SK-N-SH treated with all-trans-retinoic acid at 6 μM for 48 hours (cell line): Measurements from ENCODE around the gene LYPD4.

ENCODE experiments used
- PATZ1 ChIP-seq: fragments of 250-450 bp; sonication (Bioruptor Pico); IDR thresholded peaks from 2 replicates; pipeline ENCODE4 v1.8.0; 2020; ENCODE audit warnings: mild to moderate bottlenecking, moderate library complexity, borderline replicate concordance
- RARB ChIP-seq: fragments of 250-450 bp; sonication (Bioruptor Pico); IDR thresholded peaks from 2 replicates; pipeline ENCODE4 v1.8.0; 2021; ENCODE audit warnings: mild to moderate bottlenecking, moderate library complexity
- SNAI2 ChIP-seq: fragments of 250-450 bp; sonication (Bioruptor Pico); IDR thresholded peaks from 2 replicates; pipeline ENCODE4 v1.5.0; 2020; ENCODE audit warnings: mild to moderate bottlenecking, moderate library complexity
- TOX ChIP-seq: fragments of 250-450 bp; sonication (Bioruptor Pico); IDR thresholded peaks from 2 replicates; pipeline ENCODE4 v1.8.0; 2021; ENCODE audit warnings: mild to moderate bottlenecking, moderate library complexity, borderline replicate concordance
- TSHZ2 ChIP-seq: fragments of 250-450 bp; sonication (Bioruptor Pico); IDR thresholded peaks from 2 replicates; pipeline ENCODE4 v1.5.0; 2020; ENCODE audit warnings: mild to moderate bottlenecking, moderate library complexity
- ZFP3 ChIP-seq: fragments of 250-450 bp; sonication (Bioruptor Pico); IDR thresholded peaks from 2 replicates; pipeline ENCODE4 v1.5.0; 2020; ENCODE audit warnings: mild to moderate bottlenecking, moderate library complexity
- ZFP30 ChIP-seq: fragments of 450-650 bp; formaldehyde crosslinking; IDR thresholded peaks from 2 replicates; pipeline ENCODE4 v1.5.0; 2022; ENCODE audit warnings: mild to moderate bottlenecking, moderate library complexity
- ZNF70 ChIP-seq: fragments of 450-650 bp; formaldehyde crosslinking; IDR thresholded peaks from 2 replicates; pipeline ENCODE4 v1.5.0; 2020; ENCODE audit warnings: mild to moderate bottlenecking, moderate library complexity
- ZNF8 ChIP-seq: fragments of 450-650 bp; formaldehyde crosslinking; IDR thresholded peaks from 2 replicates; pipeline ENCODE4 v1.5.0; 2020; ENCODE audit warnings: mild to moderate bottlenecking, moderate library complexity

GRCh38 chr19:41877916-41878905 is 33.7 kb upstream of the LYPD4 start:
- TF ChIP-seq PATZ1, result no peak
- no peak for TF ChIP-seq ZNF70
- no peak for TF ChIP-seq ZNF8
- no peak for TF ChIP-seq ZFP3 (CRISPR knock-in tag)
- no peak for TF ChIP-seq TSHZ2
- TF ChIP-seq ZFP30, result no peak
- no peak for TF ChIP-seq SNAI2 (CRISPR knock-in tag)
- TF ChIP-seq TOX, result no peak
- no peak for TF ChIP-seq RARB
